GM11168 (cell line): ENCODE measurements around the gene KCNIP4.

Experiments used
- in situ Hi-C: fragments of 300-500 bp; cut with MboI; formaldehyde crosslinking; loops from one replicate; pipeline ENCODE4 v1.12.0; 2022; ENCODE audit warnings: low sequenced_read_pairs; ENCODE audit not compliant: unreplicated experiment

Gene KCNIP4

DNA sequence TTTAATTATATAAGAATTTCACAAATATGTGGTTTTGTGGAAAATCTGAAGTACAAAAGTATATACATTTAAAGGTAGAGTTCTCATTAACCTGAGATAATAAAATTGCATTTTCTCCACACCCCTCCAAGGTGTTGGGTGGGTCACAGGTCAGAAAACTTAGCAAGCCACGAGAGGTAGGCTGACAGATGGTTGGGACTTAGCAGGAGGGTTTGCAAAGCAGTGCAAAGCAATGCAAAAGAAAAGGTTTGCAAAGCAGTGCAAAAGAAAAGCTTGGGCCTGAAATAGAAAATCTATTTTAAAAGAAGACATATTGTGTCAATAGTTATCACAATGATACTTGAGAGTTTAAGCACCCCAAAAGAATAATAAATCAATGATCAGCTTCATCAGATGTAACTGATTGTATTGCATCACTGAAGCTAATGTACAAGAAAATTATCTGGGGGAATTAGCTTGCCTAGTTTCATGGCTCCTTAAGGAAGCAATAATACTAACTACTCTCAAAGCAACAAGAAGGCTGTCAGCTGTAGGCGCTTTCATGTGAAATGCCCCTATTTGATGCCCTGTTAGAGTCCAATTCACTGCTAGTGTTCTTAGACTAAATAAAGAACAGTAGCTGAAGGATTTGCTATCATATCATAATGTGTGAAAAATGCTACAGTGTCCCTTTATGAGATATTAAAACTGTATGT, 319.5 kb downstream of the KCNIP4 start:
- in situ Hi-C loops, result no loop called here

DNA sequence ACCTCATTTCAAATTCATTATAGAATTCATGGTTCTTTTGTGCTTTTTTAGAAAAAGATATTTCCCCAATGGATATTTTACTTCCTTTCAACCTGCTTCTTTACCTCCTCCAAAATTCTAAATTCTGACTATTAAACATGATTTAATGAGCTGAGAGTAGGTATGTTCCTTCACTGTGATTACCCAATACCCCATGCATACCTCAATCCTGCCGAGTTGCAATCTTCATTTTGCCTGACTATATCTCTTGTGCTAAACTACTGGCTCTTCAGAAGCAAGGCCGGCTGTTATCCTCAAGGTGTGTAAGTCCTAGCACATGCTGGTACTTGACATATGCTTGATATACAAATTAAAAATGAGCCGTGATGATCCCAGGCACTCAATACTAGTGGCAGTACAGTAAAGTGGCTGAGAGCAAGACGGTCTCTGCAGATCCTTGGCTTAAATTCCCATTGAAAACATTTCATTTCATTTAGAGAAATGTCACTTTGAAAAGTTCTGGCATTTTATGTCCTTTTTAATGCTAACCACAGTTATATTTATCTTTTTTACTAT, 320.4 kb downstream of the KCNIP4 start:
- in situ Hi-C loops, result no loop called here

- in situ Hi-C loops, result no loop called here
These were observed 323.1 kb downstream of the KCNIP4 start for GRCh38 chr4:21625447-21625846.

DNA sequence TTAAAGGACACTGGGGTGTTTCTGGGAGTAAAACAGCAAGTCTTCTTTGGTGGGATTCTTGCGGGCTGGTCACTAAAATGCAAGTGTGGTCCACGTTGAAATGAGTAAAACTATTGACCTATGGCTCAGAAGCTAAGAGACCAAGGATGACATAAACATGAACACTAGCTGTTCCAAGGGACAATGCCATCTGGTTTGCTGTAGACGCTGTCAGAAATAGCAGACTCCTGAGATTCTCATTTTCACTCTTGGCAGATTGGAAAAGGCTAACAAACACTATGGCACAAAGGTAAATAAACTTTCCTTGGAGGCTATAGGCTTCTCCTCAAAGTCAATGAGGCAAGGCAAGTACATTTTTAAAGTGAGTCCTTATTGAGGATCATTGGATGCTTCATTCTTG, 343.6 kb downstream of the KCNIP4 start:
- in situ Hi-C loops, result no loop called here

- in situ Hi-C loops, result no loop called here
These were observed 352.1 kb downstream of the KCNIP4 start for GRCh38 chr4:21596521-21596920.

DNA sequence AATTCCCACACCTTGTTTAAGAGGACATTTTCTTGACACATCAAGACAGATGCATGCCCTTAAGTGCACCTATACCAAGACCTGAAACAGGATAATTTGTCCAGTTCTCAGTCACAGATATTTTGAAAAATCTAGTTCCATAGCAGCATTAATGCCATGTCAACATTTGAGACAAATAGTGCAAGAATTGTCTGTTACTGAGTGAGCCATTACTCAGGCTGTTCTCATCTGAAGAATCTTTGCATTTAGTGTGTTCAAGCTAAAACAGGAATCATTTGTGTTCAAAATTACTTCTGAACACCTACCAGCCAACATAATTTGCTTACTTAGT, 354.9 kb downstream of the KCNIP4 start:
- in situ Hi-C loops, result no loop called here

DNA sequence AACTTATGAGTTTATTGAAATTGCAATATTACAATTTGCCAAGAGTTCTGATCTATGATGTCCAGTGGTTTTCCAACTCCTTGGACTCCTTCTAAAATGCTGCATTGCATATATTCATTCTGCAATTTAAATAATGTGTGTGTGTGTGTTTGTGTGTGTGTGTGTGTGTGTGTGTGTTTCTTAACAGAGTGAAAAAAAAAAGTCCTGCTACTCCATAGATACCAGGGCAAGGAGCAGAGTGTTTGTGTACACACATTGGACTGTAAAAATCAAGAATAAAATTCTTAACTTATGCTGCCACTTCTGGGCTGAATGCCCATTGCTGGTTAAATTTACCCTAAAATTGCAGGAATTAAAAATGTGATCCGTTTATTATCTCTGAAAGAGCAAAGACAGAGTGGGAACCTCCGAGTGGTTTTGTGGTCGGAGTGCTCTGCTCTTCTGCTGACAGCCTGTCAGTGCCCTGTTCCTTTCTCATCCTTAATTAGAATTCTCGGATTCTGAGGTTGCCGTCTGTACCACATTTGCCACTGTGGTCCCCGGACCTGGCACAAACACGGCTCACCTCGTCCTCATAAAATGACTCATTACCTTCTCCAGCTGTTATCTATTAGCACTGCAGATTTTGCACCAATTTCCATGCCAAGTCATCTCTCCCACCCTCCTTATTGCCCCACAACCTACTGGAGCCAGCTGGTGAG, 355.5 kb downstream of the KCNIP4 start:
- in situ Hi-C loops, result no loop called here

GRCh38 chr4:21577056-21577455, 371.5 kb downstream of the KCNIP4 start:
- in situ Hi-C loops, result no loop called here

DNA sequence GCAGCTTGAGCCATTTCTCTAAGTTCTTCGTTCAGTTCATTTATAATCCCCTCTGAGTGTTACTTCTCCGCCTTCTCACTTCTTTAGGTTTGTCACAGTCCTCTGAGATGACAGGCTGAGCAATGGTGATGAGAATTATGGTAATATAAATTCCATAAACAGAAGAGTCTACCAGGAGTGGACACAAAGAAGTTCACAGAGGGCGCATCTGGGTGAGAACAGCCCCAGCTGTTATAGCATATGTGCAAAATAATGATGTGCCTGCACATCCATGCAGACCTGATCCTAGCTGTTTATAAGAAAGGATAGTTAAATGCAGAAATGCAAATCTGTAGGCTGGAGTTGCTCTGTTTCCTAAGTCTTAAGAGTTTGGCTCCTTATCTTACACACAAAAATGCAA, 377.5 kb downstream of the KCNIP4 start:
- in situ Hi-C loops, result no loop called here

DNA sequence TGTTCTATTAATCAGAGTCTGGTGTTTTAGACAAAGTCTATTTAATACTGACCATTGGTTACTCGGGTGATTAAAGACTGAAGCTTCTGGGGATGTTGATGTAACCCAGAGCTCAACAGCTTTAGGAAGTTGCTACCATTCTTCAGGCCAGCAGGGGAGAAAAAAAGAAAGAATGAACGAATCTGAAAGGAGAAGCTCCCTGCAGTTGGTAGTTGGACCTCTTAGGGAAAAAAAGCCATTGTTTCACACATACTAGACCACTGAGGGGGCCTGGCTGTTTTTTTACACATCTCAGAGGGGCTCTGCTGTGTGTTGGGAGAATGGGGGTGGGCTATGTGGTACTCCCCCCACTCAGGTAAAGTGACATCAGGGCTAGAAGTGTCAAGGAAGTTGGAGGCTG, 378.9 kb downstream of the KCNIP4 start:
- in situ Hi-C loops, result no loop called here

DNA sequence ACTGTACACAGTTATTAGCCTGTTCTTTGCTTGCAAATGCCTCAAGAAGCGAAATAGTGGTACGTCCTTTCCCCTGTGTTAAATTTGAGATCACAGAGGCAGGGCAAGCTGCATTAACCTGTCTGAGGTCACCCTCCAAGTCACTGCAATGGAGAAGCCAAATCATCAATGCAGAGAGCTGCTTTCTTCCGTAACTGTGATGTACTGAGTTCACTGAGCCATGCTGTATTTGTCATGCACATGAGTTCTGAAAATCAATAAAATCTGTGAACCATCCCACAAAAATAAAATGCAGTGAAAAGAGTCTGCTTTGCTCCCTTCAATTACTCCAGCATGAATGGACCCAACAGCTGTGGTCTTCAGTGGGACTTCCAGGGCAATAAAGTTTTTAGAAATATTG, 393.5 kb downstream of the KCNIP4 start:
- in situ Hi-C loops, result no loop called here

GRCh38 chr4:21554500-21554899, 394.1 kb downstream of the KCNIP4 start:
- in situ Hi-C loops, result no loop called here

- in situ Hi-C loops, result no loop called here
These were observed 394.5 kb downstream of the KCNIP4 start for GRCh38 chr4:21554066-21554465.

GRCh38 chr4:21552455-21552854, 396.1 kb downstream of the KCNIP4 start:
- in situ Hi-C loops, result no loop called here

- in situ Hi-C loops, result no loop called here
These were observed 403.6 kb downstream of the KCNIP4 start for GRCh38 chr4:21544955-21545354.

- in situ Hi-C loops, result no loop called here
These were observed 404.2 kb downstream of the KCNIP4 start for GRCh38 chr4:21544415-21544814.

- in situ Hi-C loops, result no loop called here
These were observed 405.1 kb downstream of the KCNIP4 start for GRCh38 chr4:21543514-21543913.

- in situ Hi-C loops, result no loop called here
These were observed 412.7 kb downstream of the KCNIP4 start for GRCh38 chr4:21535898-21536297.

- in situ Hi-C loops, result no loop called here
These were observed 417.5 kb downstream of the KCNIP4 start for GRCh38 chr4:21531048-21531447.

- in situ Hi-C loops, result no loop called here
These were observed 419.4 kb downstream of the KCNIP4 start for GRCh38 chr4:21529214-21529613.

- in situ Hi-C loops, result loop anchor here (25.0 kb wide), 1 partner anchor 240 kb away; no protein-coding TSS in a partner anchor
These were observed 426.3 kb downstream of the KCNIP4 start for GRCh38 chr4:21522296-21522695.
